GM23338 (cell line): ENCODE results near the gene AP2A2.

ENCODE experiments used
- ETS1 ChIP-seq: IDR thresholded peaks from 2 replicates; pipeline ENCODE4 v1.6.1; 2016; ENCODE audit warnings: antibody characterized with exemption
- EZH2 ChIP-seq: fragments of 200-600 bp; sonication (generic); IDR thresholded peaks from one replicate; pipeline ENCODE4 v1.8.0; 2017; ENCODE audit warnings: antibody characterized with exemption, mild to moderate bottlenecking, low read depth; ENCODE audit not compliant: unreplicated experiment
- EZH2phosphoT487 ChIP-seq: fragments of 200-600 bp; sonication (generic); IDR thresholded peaks from one replicate; pipeline ENCODE4 v1.8.1; 2018; ENCODE audit warnings: antibody characterized with exemption; ENCODE audit not compliant: unreplicated experiment
- POLR2AphosphoS5 ChIP-seq: IDR thresholded peaks from 2 replicates; pipeline ENCODE4 v1.6.1; 2016; ENCODE audit warnings: antibody characterized with exemption, low read depth
- REST ChIP-seq: IDR thresholded peaks from one replicate; pipeline ENCODE4 v1.6.1; 2018; ENCODE audit warnings: antibody characterized with exemption; ENCODE audit not compliant: unreplicated experiment
- STAT1 ChIP-seq: IDR thresholded peaks from one replicate; pipeline ENCODE4 v1.6.1; 2016; ENCODE audit warnings: antibody characterized with exemption; ENCODE audit not compliant: unreplicated experiment
- TF ChIP-seq, protein P1 (sequence below), 2 experiments: fragments of 200-600 bp in 1 of 2; sonication (generic) in 1 of 2; conservative IDR thresholded peaks; 2 replicates each; pipeline versions ENCODE4 v1.5.1 to v1.6.1; 2016 to 2017; ENCODE audit warnings: antibody characterized with exemption in 2 of 2, low read depth in 2 of 2, mild to moderate bottlenecking in 2 of 2, moderate library complexity in 1 of 2

GRCh38 chr11:1033016-1033798, 107.5 kb downstream of the AP2A2 start:
- TF ChIP-seq, protein P1, sequence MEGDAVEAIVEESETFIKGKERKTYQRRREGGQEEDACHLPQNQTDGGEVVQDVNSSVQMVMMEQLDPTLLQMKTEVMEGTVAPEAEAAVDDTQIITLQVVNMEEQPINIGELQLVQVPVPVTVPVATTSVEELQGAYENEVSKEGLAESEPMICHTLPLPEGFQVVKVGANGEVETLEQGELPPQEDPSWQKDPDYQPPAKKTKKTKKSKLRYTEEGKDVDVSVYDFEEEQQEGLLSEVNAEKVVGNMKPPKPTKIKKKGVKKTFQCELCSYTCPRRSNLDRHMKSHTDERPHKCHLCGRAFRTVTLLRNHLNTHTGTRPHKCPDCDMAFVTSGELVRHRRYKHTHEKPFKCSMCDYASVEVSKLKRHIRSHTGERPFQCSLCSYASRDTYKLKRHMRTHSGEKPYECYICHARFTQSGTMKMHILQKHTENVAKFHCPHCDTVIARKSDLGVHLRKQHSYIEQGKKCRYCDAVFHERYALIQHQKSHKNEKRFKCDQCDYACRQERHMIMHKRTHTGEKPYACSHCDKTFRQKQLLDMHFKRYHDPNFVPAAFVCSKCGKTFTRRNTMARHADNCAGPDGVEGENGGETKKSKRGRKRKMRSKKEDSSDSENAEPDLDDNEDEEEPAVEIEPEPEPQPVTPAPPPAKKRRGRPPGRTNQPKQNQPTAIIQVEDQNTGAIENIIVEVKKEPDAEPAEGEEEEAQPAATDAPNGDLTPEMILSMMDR (conservative IDR thresholded peaks at IDR 0.05; ENCODE audit: low read depth in 2 of 2), result no peak
- no peak for TF ChIP-seq POLR2AphosphoS5
- TF ChIP-seq ETS1, result no peak
- no peak for TF ChIP-seq REST
- TF ChIP-seq STAT1, result no peak
- no peak for TF ChIP-seq EZH2phosphoT487
- TF ChIP-seq EZH2, result no peak
